ENCODE results near the gene ICE1. TPM values are rescaled to one million over a fixed set of nuclear protein-coding genes. Genes with fewer than 3 reads are reported as not detected.

The ICE1 gene
- total RNA-seq, 1 experiment from 2014 or later, result 30.6 TPM

DNA sequence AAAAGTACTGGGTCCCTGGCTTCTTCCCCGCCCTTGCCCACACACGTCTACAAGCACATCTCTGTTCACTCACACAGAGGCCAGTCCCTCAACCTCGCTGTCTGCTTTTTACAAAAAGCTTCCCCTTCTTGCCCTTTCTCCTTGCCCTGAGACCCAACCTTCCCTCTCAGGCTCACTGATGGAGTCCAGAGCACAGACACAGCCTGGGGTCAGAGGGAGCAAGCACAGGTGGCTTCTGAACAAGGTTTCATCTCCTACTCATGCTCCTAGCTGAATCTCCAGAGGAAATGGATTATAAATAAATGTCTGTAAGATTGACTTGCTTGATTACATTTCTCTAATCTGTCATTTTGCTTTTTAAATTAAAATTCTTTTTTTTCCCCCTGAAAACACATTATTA lies 101.8 kb downstream of the ICE1 start:
- Mint-ChIP-seq H3K36me3 (ENCODE audit: insufficient read depth, unreplicated experiment) (no peaks in the 10 kb centered on the region), H3K9me3 (ENCODE audit: unreplicated experiment) (peaks cover 21% of the 10 kb centered on the region), H3K27ac (ENCODE audit: unreplicated experiment) (peak overlapping the region; percentile 70), H3K27me3 (ENCODE audit: insufficient read depth, unreplicated experiment) (no peaks in the 10 kb centered on the region), H3K4me1 (ENCODE audit: low read depth, unreplicated experiment) (peaks cover 16% of the 10 kb centered on the region), H3K4me3 (ENCODE audit: unreplicated experiment) (no peak overlapping the region)
- Histone ChIP-seq H3K4me1 (peaks cover 19% of the 10 kb centered on the region), H3K9me3 (peaks cover 3% of the 10 kb centered on the region; the same call in 1 of the 2 replicates), H3K36me3 (ENCODE audit: control insufficient read depth, insufficient read depth, low read length) (no peaks in the 10 kb centered on the region), H3K27me3 (replicated peaks; ENCODE audit: control insufficient read depth, insufficient read depth, low read length) (no peaks in the 10 kb centered on the region), H3K4me3 (ENCODE audit: low read depth, low read length) (no peak overlapping the region)
- no peak for TF ChIP-seq CTCF (IDR thresholded peaks at IDR 0.05; ENCODE audit: insufficient read depth in 1 of 2, low read depth in 1 of 2, low read length in 1 of 2, severe bottlenecking in 1 of 2, unreplicated experiment in 1 of 2)
- no TSS peak for BruUV-seq (replicated peaks)
- ChIA-PET CTCF (no interaction called here), POLR2A (no interaction called here)
- no peak for DNase-seq
- intact Hi-C loops (cut with micrococcal nuclease; ENCODE audit: unreplicated experiment), result no loop called here

DNA sequence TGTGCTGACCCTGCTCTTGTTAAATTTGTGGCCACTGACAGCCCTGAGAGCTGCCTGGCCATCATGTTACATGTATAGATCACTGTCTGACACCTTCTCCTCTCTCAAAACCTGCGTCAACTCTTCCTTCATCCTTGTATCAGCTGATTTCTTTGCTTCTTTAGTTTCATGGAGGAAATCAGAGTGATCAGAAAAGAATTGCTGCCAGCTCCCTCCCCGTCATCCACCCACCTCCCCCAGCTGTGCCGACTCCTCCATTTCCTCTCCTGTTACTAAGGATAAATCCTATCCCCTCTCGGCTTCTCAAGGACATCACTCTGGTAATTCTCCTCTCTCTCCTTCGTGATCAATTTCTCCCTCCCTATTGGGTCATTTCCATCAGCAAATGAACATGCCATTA lies 108.9 kb downstream of the ICE1 start:
- ChIA-PET CTCF (no interaction called here), POLR2A (no interaction called here)
- H3K27me3 ChIP-seq (replicated peaks; ENCODE audit: control insufficient read depth, insufficient read depth, low read length), result no peaks in the 10 kb centered on the region
- no peaks in the 10 kb centered on the region for H3K9me3 ChIP-seq
- Mint-ChIP-seq H3K27me3 (ENCODE audit: insufficient read depth, unreplicated experiment) (no peaks in the 10 kb centered on the region), H3K9me3 (ENCODE audit: unreplicated experiment) (no peaks in the 10 kb centered on the region), H3K4me3 (ENCODE audit: unreplicated experiment) (no peak overlapping the region), H3K36me3 (ENCODE audit: insufficient read depth, unreplicated experiment) (no peaks in the 10 kb centered on the region), H3K4me1 (ENCODE audit: low read depth, unreplicated experiment) (no peaks in the 10 kb centered on the region), H3K27ac (ENCODE audit: unreplicated experiment) (no peak overlapping the region)
- no peaks in the 10 kb centered on the region for H3K36me3 ChIP-seq (ENCODE audit: control insufficient read depth, insufficient read depth, low read length)
- no peak for TF ChIP-seq CTCF (IDR thresholded peaks at IDR 0.05; ENCODE audit: insufficient read depth in 1 of 2, low read depth in 1 of 2, low read length in 1 of 2, severe bottlenecking in 1 of 2, unreplicated experiment in 1 of 2)
- H3K4me3 ChIP-seq (ENCODE audit: low read depth, low read length), result no peak overlapping the region
- intact Hi-C loops (cut with micrococcal nuclease; ENCODE audit: unreplicated experiment), result no loop called here
- no TSS peak for BruUV-seq (replicated peaks)
- H3K4me1 ChIP-seq, result no peaks in the 10 kb centered on the region
- no peak for DNase-seq

GRCh38 chr5:5532306-5533076 lies 110.0 kb downstream of the ICE1 start:
- no peak overlapping the region for H3K4me3 ChIP-seq (ENCODE audit: low read depth, low read length)
- Mint-ChIP-seq H3K9me3 (ENCODE audit: unreplicated experiment) (no peaks in the 10 kb centered on the region), H3K27ac (ENCODE audit: unreplicated experiment) (no peak overlapping the region), H3K4me1 (ENCODE audit: low read depth, unreplicated experiment) (no peaks in the 10 kb centered on the region), H3K36me3 (ENCODE audit: insufficient read depth, unreplicated experiment) (no peaks in the 10 kb centered on the region), H3K4me3 (ENCODE audit: unreplicated experiment) (no peak overlapping the region), H3K27me3 (ENCODE audit: insufficient read depth, unreplicated experiment) (no peaks in the 10 kb centered on the region)
- TF ChIP-seq CTCF (IDR thresholded peaks at IDR 0.05; ENCODE audit: insufficient read depth in 1 of 2, low read depth in 1 of 2, low read length in 1 of 2, severe bottlenecking in 1 of 2, unreplicated experiment in 1 of 2), result no peak
- no peaks in the 10 kb centered on the region for H3K9me3 ChIP-seq
- no peak for DNase-seq
- BruUV-seq (replicated peaks), result no TSS peak
- ChIA-PET CTCF (no interaction called here), POLR2A (no interaction called here)
- H3K4me1 ChIP-seq, result no peaks in the 10 kb centered on the region
- intact Hi-C loops (cut with micrococcal nuclease; ENCODE audit: unreplicated experiment), result no loop called here
- no peaks in the 10 kb centered on the region for H3K36me3 ChIP-seq (ENCODE audit: control insufficient read depth, insufficient read depth, low read length)
- no peaks in the 10 kb centered on the region for H3K27me3 ChIP-seq (replicated peaks; ENCODE audit: control insufficient read depth, insufficient read depth, low read length)
